Measurements from ENCODE around the gene SPATS2L.

Gene SPATS2L

GRCh38 chr2:200425026-200425821 lies 118.7 kb downstream of the SPATS2L start:
- no peak for TF ChIP-seq CTCF (conservative IDR thresholded peaks at IDR 0.05; ENCODE audit: low read depth)
- CTCF ChIA-PET, result no interaction called here
- no peak overlapping the region for H3K27ac ChIP-seq
- POLR2A ChIA-PET (ENCODE audit: low non-redundant PET), result no interaction called here
- DNase-seq (ENCODE audit: low spot score), result no peak

DNA sequence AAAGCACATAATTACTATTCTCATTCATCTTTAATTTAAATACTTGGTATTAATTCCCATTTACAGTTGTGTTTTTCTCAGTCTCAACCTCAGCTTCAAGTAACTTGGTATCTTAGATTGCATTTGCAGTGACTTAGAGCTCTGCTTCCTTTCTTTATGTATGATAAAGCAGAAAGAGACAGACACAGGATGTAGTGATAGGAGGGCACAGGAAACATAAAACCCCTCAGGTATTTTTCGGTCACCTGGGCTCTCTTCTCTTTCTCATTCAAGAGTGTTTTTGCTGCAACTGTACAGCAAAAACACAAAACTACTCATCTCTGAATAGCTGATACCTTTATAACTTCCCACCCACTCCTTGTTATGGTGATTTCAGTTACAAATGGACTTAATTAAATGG lies 120.3 kb downstream of the SPATS2L start:
- DNase-seq (ENCODE audit: low spot score), result no peak
- H3K27ac ChIP-seq, result no peak overlapping the region
- ChIA-PET CTCF (no interaction called here), POLR2A (ENCODE audit: low non-redundant PET) (no interaction called here)
- no peak for TF ChIP-seq CTCF (conservative IDR thresholded peaks at IDR 0.05; ENCODE audit: low read depth)

DNA sequence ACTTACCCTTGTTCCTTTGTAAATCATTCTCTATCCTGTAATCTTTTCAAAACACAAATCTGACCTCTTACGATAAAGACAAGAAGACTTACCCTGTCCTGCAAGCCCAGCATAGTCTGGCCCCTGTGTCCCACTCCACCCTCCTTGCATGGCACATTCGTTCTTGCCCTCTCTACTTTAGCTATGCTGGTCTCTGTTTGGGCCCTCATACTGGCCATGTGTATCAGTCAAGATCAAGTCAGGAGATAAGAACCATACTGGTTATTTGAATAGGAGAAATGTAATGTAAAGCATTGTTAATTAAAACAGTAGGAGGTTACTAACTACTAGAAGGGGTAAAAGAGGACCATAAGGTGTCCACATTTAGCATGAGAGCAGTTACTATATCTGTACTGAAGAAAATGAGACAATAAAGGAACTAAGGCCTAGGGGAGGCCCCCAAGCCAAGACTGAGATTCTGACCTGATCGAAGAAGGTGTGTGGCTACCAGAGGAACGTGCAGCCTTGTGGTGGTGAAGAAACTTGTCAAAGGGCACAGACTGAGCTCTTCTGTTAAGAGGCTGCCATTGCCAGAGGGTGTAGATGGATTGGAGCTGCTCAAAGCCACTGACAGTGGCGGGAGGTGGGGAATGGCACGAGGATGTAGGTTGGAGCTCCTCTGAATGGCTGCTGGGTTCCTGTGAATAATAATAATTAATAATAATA lies 122.6 kb downstream of the SPATS2L start:
- CTCF ChIA-PET, result no interaction called here
- no peak for TF ChIP-seq CTCF (conservative IDR thresholded peaks at IDR 0.05; ENCODE audit: low read depth)
- DNase-seq (ENCODE audit: low spot score), result no peak
- POLR2A ChIA-PET (ENCODE audit: low non-redundant PET), result no interaction called here
- H3K27ac ChIP-seq, result no peak overlapping the region

- TF ChIP-seq CTCF (conservative IDR thresholded peaks at IDR 0.05; ENCODE audit: low read depth), result no peak
- POLR2A ChIA-PET (ENCODE audit: low non-redundant PET), result no interaction called here
- CTCF ChIA-PET, result no interaction called here
- no peak for DNase-seq (ENCODE audit: low spot score)
- H3K27ac ChIP-seq, result no peak overlapping the region
Measured at GRCh38 chr2:200430017-200430416, 123.5 kb downstream of the SPATS2L start.

GRCh38 chr2:200431996-200432705 lies 125.7 kb downstream of the SPATS2L start:
- ChIA-PET POLR2A (ENCODE audit: low non-redundant PET) (no interaction called here), CTCF (no interaction called here)
- no peak for TF ChIP-seq CTCF (conservative IDR thresholded peaks at IDR 0.05; ENCODE audit: low read depth)
- no peak overlapping the region for H3K27ac ChIP-seq
- DNase-seq (ENCODE audit: low spot score), result no peak

- CTCF ChIA-PET, result no interaction called here
- H3K27ac ChIP-seq, result no peak overlapping the region
- POLR2A ChIA-PET (ENCODE audit: low non-redundant PET), result no interaction called here
- TF ChIP-seq CTCF (conservative IDR thresholded peaks at IDR 0.05; ENCODE audit: low read depth), result no peak
- no peak for DNase-seq (ENCODE audit: low spot score)
Measured at GRCh38 chr2:200435379-200435778, 128.9 kb downstream of the SPATS2L start.

All from RWPE1 (cell line).